Measurements from ENCODE around the gene HDAC4.

- TF ChIP-seq EZH2 (IDR thresholded peaks at IDR 0.05) = no peak
- TF ChIP-seq, protein P1, sequence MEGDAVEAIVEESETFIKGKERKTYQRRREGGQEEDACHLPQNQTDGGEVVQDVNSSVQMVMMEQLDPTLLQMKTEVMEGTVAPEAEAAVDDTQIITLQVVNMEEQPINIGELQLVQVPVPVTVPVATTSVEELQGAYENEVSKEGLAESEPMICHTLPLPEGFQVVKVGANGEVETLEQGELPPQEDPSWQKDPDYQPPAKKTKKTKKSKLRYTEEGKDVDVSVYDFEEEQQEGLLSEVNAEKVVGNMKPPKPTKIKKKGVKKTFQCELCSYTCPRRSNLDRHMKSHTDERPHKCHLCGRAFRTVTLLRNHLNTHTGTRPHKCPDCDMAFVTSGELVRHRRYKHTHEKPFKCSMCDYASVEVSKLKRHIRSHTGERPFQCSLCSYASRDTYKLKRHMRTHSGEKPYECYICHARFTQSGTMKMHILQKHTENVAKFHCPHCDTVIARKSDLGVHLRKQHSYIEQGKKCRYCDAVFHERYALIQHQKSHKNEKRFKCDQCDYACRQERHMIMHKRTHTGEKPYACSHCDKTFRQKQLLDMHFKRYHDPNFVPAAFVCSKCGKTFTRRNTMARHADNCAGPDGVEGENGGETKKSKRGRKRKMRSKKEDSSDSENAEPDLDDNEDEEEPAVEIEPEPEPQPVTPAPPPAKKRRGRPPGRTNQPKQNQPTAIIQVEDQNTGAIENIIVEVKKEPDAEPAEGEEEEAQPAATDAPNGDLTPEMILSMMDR (IDR thresholded peaks at IDR 0.05 in 2 of 3, conservative IDR thresholded peaks at IDR 0.05 in 1 of 3; ENCODE audit: borderline replicate concordance in 1 of 3, insufficient read depth in 1 of 3, low read depth in 2 of 3, low read length in 2 of 3) = no peak
- no peak for TF ChIP-seq ZNF274 (IDR thresholded peaks at IDR 0.05; ENCODE audit: low read depth, low read length)
- TF ChIP-seq RAD21 (IDR thresholded peaks at IDR 0.05; ENCODE audit: low read depth) = no peak
- TF ChIP-seq TCF7L2 (IDR thresholded peaks at IDR 0.05; ENCODE audit: borderline replicate concordance, extremely low read depth, insufficient read depth, insufficient read length) = no peak
- TF ChIP-seq, protein P2, sequence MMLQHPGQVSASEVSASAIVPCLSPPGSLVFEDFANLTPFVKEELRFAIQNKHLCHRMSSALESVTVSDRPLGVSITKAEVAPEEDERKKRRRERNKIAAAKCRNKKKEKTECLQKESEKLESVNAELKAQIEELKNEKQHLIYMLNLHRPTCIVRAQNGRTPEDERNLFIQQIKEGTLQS (IDR thresholded peaks at IDR 0.05) = no peak
- no peak for TF ChIP-seq POLR2A (IDR thresholded peaks at IDR 0.05; ENCODE audit: borderline replicate concordance, extremely low read depth, insufficient read depth, insufficient read length)
- no peak for TF ChIP-seq REST (IDR thresholded peaks at IDR 0.05; ENCODE audit: low read depth)
- no peak for TF ChIP-seq POLR2AphosphoS5 (IDR thresholded peaks at IDR 0.05; ENCODE audit: low read depth, low read length)
- TF ChIP-seq SP1 (IDR thresholded peaks at IDR 0.05; ENCODE audit: low read depth) = no peak
- TF ChIP-seq CEBPB (IDR thresholded peaks at IDR 0.05; ENCODE audit: low read depth) = no peak
- no peak for TF ChIP-seq SRF (IDR thresholded peaks at IDR 0.05; ENCODE audit: low read depth)
- TF ChIP-seq SIN3A (IDR thresholded peaks at IDR 0.05; ENCODE audit: low read depth) = no peak
These were observed 188.5 kb downstream of the HDAC4 start for GRCh38 chr2:239212121-239212928.
